NCI-H146 (cell line): ENCODE results near the gene BICDL2.
"Not testable (repeated sequence)": the region's sequence is repeated elsewhere in the genome, so short reads cannot be mapped to it uniquely, and the experiment has no call there.

Experiments
- DNase-seq: peaks from one replicate; lab custom pipeline; 2025; lab: John Stamatoyannopoulos, UW

BICDL2 gene, protein sequence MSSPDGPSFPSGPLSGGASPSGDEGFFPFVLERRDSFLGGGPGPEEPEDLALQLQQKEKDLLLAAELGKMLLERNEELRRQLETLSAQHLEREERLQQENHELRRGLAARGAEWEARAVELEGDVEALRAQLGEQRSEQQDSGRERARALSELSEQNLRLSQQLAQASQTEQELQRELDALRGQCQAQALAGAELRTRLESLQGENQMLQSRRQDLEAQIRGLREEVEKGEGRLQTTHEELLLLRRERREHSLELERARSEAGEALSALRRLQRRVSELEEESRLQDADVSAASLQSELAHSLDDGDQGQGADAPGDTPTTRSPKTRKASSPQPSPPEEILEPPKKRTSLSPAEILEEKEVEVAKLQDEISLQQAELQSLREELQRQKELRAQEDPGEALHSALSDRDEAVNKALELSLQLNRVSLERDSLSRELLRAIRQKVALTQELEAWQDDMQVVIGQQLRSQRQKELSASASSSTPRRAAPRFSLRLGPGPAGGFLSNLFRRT

DNA sequence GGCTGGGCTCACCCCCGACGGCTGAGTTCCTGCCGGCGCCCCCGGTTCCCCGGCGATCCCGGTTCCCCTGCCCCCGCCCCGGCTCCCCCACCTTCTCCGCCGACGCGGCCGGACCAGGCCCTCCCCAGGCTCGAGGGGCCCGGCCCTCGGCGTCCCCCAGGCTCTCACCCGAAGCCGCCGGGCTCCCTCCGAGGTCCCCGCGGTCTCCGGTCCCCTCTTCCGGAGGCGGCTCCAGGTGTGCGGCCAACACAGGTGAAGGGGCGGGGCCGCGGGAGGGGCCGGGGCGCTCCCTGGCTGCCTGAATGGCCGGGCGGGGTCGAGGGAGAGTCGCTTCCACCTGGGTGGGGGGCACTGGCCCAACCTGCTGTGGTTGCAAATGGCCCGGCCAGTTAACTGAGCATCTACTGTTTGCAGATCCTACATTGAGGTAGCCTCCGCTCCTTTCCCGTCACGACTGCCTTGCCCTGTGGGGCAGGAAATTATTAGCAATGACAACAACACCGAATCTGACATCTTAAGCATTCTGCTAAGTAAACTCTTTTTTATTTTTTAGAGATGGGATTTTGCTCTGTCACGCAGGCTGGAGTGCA, at the start of gene BICDL2:
Gene BICDL2, minus strand, starts transcription at position 219 of the 590 bp plus-strand sequence. CDS start 1,448 bp downstream, outside the sequence.
- peak; percentile 85 for DNase-seq

- no peak for DNase-seq
Observed at GRCh38 chr16:3085868-3086595, 49.3 kb upstream of the BICDL2 start.

DNA sequence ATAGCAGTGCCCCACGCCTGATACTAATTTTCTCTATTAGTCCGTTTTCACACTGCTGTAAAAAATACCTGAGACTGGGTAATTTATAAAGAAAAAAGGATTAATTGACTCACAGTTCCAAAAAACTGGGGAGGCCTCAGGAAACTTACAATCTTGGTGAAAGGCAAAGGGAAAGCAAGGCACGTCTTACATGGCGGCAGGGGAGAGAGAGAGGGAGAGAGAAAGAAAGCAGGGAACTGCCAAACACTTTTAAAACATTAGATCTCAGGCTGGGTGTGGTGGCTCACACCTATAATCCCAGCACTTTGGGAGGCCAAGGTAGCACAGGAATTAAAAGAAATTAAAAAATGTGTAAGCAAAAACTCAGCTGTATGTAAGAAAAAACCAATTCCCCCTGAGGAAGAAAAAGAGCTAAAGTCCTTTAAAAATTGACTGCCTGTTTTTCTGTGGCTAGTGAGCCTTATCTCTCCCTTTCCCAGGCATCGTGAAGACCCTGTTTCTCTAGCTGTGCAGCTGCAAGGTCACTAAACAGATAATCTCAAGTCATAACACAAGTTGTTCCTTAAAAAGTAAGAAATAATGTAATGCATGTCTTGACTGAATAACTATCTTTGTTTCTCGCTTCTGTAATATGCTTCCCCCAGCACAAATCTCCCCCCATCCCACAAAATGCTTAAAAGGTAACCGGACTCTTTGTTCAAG, 48.4 kb upstream of the BICDL2 start:
- DNase-seq, result no peak

- DNase-seq, result no peak
Observed at GRCh38 chr16:3084491-3084890, 47.7 kb upstream of the BICDL2 start.

- not testable (repeated sequence) for DNase-seq
Observed at GRCh38 chr16:3083408-3083807, 46.7 kb upstream of the BICDL2 start.

GRCh38 chr16:3081957-3082356, 45.2 kb upstream of the BICDL2 start:
- DNase-seq, result not testable (repeated sequence)

- DNase-seq, result no peak
Observed at GRCh38 chr16:3080024-3080423, 43.3 kb upstream of the BICDL2 start.

DNA sequence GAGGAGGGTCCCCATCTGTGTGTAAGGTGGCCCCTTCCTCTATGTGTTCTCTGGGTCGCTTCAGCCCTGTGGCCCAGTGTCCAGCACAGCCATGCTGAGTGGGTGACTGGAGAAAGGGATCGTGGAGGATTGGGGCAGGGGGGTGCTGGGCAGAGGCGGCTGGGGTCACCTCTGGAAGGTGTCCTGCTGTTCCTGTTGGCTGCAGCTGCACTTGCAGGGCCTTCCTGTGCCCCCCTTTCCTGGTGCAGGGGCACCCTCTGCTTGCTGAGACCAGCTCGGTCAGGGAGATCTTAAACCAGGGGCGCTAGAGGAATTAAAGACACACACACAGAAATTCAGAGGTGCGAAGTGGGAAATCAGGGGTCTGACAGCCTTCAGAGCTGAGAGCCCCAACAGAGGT, 39.8 kb upstream of the BICDL2 start:
- DNase-seq, result no peak

DNA sequence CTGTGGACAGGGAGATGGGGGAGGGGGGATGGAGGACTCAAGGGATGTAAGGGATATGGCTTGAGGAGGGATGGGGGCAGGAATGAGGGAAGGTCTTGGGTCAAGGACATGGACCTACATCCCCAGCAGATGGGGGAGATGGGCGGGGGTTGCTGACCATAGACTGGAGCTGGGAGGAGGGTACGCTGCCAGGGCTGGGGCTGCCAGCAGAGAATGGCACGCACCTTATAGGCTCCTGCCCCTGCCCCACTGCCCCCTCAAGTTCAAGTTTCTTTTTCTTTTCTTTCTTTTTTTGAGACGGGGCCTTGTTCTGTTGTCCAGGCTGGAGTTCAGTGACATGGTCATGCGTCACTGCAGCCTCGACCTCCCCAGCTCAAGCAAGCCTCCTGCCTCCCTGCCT, 39.2 kb upstream of the BICDL2 start:
- not testable (repeated sequence) for DNase-seq

- no peak for DNase-seq
Observed at GRCh38 chr16:3075523-3075915, 38.8 kb upstream of the BICDL2 start.

GRCh38 chr16:3074860-3075522, 38.2 kb upstream of the BICDL2 start:
- no peak for DNase-seq

DNA sequence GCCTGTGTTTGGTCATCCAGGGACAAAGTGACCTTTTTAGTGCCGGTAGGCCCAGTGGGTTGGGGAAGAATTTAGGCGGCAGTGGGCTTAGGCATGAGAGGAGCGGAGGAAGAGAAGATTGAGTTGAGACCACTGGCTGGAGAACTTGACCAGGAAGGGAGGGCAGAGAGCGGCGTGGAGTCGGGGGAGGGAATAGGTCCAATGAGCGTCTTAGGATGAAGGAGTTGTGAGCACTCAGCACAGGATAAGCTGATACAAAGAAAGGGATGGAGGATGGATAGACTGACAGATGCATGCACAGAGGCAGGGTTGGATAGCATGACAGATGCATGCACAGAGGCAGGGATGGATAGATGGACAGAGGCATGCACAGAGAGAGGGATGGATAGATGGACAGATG, 36.7 kb upstream of the BICDL2 start:
- no peak for DNase-seq

- DNase-seq, result not testable (repeated sequence)
Observed at GRCh38 chr16:3072576-3073263, 36.0 kb upstream of the BICDL2 start.

- DNase-seq, result not testable (repeated sequence)
Observed at GRCh38 chr16:3072148-3072547, 35.4 kb upstream of the BICDL2 start.

GRCh38 chr16:3071655-3072054, 34.9 kb upstream of the BICDL2 start:
- no peak for DNase-seq

- no peak for DNase-seq
Observed at GRCh38 chr16:3070608-3071111, 33.9 kb upstream of the BICDL2 start.

DNA sequence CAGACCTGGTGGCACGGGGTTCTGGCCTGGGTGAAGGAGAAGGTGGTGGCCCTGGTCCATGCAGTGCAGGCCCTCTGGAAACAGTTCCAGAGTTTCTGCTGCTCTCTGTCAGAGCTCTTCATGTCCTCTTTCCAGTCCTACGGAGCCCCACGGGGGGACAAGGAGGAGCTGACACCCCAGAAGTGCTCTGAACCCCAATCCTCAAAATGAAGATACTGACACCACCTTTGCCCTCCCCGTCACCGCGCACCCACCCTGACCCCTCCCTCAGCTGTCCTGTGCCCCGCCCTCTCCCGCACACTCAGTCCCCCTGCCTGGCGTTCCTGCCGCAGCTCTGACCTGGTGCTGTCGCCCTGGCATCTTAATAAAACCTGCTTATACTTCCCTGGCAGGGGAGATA, 32.4 kb upstream of the BICDL2 start:
- DNase-seq, result not testable (repeated sequence)

GRCh38 chr16:3068487-3068886, 31.7 kb upstream of the BICDL2 start:
- no peak for DNase-seq

DNA sequence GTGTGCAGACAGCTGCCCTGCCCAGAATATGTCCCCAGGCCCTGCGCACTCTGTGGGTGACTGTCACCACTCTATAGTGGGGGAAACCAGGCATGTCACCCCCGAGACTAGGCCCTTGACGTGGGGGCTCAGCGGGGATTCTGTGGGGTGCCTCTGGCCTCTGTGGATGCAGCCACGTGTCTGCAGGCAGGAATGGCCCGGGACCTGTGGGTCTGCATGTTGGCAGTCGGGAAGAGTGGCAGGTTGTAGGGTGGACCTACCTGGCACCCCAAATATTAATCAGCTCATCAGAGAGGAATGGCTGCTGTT, 29.6 kb upstream of the BICDL2 start:
- no peak for DNase-seq

DNA sequence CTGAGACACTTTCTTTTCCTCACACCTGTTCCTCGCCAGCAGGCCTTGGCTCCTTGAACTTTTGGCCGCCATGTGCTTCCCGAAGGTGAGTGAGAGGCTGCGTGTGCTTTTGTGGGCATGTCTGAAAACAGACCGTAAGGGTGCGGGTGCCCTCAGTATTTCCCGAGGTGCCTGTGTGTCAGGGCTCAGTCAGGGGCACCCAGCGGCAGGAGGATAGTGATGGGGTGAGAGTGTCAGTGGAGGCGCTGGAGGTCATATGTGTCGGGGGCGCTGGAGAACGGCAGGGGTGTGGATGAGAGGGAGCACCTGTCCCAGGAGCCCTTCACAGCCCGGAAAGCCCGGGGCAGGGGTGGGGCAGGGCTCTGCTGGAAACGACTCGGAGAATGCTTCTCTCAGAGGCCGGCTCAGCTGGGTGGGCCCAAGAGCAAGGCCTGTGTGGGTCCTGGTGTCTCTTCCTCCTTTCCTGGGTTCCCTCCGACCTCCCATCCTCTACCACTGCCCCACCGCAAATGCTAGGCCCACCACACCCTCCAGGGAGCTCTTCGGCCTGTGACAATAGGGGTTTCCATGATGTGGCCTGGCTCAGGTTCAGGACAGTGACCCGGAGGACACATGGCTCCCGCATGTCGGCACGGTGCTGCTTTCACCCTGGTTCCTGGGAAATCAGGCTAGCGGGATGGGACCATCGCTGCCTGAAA, 29.1 kb upstream of the BICDL2 start:
- DNase-seq, result no peak
